ENCODE measurements around the gene CACNA1I.

Gene CACNA1I

DNA sequence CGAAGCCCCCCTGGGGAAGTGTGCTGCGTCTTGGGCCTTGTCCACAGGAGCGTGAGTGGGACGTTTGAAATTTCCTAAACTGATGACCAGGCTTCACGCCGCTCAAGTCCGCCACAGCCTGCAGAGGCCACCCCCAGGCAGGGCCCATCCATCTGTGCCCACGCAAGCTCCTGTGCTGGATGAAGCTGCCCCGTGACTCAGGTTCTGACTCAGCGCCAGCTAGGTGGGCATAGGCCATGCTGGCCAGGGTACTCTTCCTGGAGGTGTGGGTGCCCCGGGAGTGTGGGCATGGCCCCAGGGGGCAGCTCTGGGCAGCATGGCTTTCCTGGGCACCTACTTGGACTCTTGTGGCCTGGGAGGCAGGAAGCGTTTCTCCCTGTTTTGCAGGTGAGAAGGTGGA is 134.8 kb downstream of the CACNA1I start:
- no peak for DNase-seq

- DNase-seq, result no peak
Measured at GRCh38 chr22:39706376-39707140, 136.0 kb downstream of the CACNA1I start.

DNA sequence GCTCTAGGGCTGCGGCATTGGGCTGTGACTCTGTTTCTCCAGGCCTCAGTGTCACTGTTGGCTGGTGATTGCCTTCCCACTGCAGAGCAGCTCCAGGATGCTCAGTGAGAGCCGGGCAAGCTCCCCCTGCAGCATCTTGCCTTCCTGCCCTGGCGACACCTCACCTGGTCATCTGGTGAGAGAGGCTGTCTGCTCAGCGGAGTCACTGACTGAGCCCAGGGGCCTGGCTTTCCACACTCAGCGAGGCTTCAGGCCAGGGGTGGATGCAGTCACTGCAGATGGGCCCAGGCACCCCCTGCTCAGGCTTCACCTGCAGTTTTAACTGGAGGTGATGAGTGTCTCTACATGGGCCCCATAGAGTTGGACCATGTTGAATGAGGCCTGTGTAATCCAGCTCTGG is 136.8 kb downstream of the CACNA1I start:
- DNase-seq, result no peak

DNA sequence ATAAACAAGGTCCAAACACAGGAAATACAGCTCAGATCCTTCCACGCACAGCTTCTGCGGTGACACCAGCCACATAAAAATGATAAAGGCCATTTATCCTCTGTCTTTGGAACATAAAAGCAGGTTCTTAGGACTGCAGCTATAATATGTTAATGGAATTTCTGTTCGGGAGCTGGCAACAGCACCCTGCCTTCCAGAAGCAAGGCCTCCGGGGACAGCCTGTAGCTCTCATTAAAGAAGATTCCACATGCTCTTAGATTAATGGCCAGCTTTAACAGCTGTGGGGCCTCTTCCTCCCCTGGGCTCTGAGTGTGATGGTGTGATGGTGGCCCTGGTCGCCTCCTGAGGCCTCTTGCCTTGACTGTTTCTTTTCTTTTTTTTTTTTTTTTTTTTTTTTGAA is 137.3 kb downstream of the CACNA1I start:
- DNase-seq, result no peak

DNA sequence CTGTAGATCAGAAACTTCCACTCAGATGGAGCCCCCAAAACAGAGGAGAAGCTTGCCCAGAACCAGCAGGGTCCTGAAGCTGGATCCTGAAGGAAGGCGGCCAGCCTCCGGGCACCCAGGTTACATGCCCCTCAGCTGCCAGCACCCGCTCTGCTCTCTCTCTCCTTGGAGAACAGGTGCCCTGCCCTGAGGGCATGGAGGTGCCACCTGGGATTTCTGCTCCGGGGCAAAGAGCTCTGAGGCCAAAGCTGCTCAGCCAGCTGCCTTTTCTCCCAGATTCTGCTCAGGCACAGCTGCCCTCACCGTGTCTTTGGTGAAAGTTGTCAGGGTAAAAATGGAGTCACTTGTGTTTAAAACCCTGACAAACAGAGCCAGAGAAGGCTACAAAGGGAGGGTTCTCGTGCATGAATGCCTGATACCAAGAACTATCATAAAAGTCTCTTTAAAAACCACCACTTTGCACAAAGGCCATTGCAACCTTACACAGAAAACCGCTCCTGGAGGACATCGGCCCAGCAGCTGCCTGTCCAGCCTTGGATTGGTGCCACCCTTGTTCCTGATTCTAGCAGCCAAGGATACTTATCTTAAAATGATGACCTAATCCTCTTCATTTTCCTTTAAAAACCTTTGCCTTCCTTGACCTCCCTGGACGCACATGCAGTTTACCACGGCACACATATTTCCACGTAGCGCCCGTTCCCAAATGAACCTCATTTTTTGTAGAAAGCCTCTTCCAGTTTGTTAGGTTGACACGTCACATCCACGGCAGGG is 140.0 kb downstream of the CACNA1I start:
- no peak for DNase-seq

DNA sequence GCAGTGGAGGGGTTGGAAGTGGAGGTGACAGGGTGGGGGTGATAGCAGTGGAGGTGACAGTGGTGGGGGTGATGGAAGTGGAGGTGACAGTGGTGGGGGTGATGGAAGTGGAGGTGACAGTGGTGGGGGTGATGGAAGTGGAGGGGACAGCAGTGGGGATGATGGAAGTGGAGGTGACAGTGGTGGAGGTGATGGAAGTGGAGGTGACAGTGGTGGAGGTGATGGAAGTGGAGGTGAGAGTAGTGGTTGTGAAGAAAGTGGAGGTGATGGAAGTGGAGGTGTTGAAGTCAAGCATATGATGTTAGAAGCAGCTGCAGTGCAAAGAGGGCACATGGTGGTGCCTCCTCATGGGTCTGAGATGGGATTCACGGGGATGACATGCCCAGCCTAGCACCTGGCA is 141.5 kb downstream of the CACNA1I start:
- DNase-seq, result no peak

- DNase-seq, result no peak
Measured at GRCh38 chr22:39712751-39713525, 142.4 kb downstream of the CACNA1I start.

GRCh38 chr22:39713799-39714290 is 143.3 kb downstream of the CACNA1I start:
- no peak for DNase-seq

- no peak for DNase-seq
Measured at GRCh38 chr22:39714321-39714720, 143.8 kb downstream of the CACNA1I start.

DNA sequence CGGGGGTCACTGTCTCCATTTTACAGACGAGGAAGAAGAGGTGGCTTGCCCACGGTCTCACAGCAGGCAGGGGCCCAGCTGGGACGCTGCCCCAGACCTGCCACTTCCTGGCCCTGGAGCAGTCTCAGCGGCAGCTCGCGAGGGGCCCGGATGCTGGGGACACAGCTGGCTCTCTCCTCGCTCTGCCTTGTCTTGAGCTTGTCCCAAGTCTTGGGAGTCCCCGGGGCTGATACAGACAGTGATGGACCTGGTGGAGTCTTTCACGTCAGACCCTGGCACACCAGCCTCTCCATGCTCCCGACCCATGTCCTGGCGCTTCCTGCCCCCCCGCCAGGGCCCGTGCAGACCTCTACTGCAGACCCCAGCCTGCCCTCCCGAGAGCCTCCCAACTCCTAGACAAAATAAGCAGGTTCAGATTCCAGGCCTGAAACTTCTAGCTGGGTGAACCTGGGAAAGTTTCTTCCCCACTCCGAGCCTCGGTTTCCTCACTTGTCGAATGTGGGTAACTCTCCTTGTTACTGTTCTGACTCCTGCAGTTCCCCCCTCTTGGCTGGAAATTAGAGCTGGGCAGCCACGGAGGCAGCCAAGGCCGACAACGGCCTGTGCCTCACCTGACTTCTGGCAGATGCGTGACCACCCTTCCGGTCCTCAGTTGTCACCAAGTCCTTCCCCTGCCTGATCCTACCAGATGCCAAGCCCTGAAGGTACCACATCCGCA is 145.4 kb downstream of the CACNA1I start:
- DNase-seq, result no peak

- DNase-seq, result no peak
Measured at GRCh38 chr22:39716534-39716933, 146.0 kb downstream of the CACNA1I start.

GRCh38 chr22:39717099-39717498 is 146.5 kb downstream of the CACNA1I start:
- DNase-seq, result no peak

GRCh38 chr22:39718206-39718605 is 147.7 kb downstream of the CACNA1I start:
- DNase-seq, result no peak

GRCh38 chr22:39718921-39719475 is 148.4 kb downstream of the CACNA1I start:
- DNase-seq, result no peak

DNA sequence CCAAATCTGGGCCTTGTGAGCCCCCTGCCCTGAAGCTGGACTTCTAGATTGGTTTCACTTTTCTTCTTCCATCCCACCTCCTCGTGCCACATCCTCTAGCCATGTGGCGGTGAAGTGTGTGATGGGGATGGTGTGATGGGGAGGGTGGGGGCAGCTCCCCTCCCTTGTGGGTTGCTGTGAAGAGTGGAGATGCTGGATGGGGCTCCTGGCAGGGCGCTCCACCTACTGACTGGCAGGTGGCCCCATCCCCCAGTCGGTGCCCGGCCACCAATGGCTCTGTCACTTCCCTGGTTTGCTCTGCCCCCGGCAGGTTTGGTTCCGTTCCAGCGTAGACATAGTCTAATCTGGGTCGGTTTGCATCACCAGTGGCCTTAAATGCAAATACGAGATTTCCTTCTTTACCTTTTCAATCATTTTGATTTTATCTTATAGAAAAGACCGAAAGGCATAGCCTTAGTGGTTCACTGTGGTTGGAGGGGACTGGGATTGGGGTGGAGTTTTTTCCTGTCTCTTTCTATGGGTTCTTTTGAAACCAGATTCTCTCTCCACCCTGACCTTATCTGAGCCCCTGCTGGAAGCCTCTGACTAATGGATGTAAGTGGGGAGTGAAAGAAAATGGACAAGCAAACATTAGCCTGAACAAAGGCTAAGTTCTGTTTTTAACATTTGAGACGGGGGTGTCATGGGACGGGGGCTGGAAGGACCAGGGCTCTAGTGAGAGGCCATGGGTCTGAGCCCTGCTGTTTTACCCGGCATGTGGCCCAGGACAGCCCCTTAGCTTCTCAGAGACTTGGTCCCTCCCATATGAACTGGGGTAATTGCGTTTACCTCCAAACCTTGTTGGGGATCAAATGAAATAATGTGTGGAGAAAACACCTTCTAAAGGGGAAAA is 149.3 kb downstream of the CACNA1I start:
- no peak for DNase-seq

DNA sequence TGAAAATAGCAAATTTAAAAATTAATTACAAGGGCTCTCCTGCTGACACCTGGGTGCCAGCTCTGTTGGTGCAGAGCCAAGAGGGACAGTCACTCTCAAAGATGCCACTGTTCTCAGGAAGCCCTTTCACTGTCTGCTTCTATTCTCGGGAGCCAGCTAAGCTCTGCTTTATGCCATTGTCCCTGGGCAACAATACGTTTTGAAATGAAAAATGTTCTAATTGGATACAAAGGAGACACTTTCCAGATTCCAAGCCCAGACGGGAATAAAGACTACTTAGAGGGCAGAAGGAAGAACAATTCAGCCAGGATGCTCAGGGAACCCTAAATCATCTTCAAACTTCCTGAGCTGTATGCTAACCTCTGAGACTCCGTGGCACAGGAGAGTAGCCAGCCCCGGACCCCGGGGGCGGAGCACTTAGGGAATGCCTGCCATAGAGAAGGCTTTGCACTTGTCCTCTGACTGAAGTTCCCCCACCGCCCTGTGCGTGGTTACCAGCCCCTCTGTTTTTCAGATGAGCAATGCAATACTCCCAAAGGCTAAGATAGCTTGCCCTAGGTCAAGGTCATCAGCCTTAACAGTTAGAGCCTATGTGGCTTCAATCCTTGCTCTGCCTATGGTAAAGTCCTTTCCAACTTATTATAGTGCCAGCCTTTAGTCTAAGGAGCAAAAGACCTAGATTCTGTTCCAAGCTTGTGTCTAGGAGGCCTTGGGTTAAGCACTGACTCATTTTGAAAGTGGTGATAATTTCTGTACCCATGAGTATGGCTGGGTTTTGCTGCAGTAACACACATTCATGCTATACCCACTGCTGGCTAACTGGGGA is 150.9 kb downstream of the CACNA1I start:
- DNase-seq, result no peak

DNA sequence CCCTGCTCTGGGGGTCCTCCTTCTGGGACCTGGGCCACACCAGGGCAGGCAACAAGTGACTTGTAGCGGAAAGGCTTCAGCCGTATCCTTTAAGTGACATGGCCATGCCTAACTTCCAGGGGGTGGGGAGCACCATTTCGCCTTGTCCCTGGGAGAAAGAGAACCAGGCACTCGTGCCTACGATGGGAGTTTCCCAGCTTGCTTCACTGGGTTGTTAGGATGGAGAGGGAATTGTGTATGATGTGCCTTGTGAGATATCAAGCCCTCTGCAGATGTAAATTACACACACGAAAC is 151.4 kb downstream of the CACNA1I start:
- no peak for DNase-seq

- no peak for DNase-seq
Measured at GRCh38 chr22:39722501-39722900, 151.9 kb downstream of the CACNA1I start.

DNA sequence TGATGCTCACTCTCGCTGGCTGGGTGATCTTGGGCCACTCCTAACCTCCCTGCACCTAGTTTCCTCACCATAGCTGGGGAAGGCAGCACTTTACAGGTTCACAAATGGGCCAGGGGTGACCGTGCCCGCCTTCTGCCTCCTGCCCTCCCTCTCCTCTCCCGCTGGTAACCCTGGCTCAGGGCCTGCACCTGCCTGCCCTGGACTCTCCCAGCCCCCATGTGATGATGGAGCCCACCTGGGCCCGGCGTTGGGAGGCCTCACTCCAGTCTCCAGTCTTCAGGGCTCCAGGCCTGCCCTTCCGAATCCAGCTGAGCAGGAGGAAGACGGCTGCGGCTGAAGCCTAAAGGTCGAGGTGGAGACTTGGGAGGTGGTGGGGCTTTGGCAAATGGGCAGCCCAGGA is 152.9 kb downstream of the CACNA1I start:
- no peak for DNase-seq

DNA sequence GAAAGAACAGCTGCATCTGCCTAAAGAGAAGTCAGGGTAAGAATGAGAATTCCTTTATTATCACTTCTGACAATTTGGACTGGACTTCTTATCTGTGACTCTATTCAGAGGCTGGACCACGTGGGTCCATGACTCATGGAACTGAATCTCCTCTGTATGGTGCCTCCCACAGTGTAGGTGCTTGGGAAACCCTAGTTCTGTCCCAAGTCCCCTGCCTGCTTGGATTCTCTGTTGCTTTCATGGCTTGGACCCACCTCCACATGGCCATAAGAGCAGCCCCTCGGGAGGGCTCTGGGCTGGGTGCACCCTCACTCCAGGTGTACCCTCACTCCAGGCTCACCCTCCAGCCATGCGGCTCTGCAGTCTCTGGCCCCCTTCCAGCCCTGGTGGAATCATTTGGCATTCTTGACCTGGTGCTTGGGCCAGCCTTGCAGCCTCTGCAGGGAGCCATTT is 153.4 kb downstream of the CACNA1I start:
- no peak for DNase-seq

DNA sequence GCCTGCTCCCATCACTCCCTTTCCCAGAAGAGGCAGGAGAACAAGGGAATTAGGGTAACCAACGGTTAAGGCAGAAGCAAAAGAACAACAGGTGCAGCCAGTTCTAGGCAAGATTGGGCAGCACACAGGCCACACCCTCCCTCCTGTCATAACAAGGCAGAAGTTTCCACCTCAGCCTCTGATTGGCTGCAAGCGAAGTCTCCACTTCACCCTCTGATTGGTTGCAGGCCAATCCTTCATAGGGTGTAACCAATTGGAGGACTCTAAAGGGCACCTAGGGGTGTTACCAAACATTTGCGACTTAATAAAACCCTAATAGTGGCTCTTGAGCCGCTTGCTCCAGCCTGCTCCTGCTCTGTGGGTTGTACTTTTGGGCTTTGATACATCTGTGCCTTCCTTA is 153.8 kb downstream of the CACNA1I start:
- no peak for DNase-seq

Measured in activated naive CD4-positive, alpha-beta T cell treated with anti-CD3 and anti-CD28 coated beads, Interleukin-2, amount 50 U/mL, for 16 hours (primary cell).